ENCODE data around the gene INPP4B.

DNA sequence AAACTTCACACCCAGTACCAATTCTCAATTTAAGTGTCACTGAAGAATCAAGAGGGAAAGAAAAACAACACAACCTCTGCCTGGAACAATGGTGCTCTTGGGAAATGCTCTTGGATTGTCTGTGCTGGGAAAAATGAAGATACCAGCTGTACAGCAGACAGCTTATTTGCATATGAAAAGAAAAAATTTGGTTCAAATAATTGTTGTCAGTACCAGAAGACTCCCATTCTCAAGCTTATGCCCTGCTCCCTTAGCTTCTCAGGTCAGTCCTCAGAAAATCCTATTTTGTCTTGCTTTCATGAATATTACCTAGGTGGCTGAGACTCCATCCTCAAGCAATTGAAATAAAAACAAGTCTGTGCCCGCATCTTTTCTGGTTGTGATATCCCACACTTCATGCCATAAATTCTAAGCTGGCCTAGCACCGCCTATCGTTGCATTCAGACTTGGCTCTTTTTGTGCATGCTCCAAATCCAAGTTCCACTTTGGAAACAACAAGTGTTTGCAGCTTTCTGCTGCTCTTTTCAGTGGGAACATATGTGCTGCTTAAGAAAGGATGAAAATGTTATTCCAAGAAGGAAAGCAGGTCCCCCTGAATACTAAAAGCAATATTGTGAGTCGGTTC, 431.6 kb downstream of the INPP4B start:
- no peak for TF ChIP-seq CTCF (IDR thresholded peaks at IDR 0.05)
- TF ChIP-seq ZFX (IDR thresholded peaks at IDR 0.05; ENCODE audit: borderline replicate concordance) = no peak

Data from 22Rv1 (cell line).